HepG2 (cell line): Measurements from ENCODE around the gene NMNAT1. TPM values are rescaled to one million over a fixed set of nuclear protein-coding genes. Genes with fewer than 3 reads are reported as not detected.
A peak's percentile ranks its signal among the peaks of the same experiment; 100 is the strongest.

Experiments used
- microRNA-seq: library from miRNA; unstranded; fragments of <30 nt; microRNA quantifications from one replicate; pipeline ENCODE4, GENCODE V29; 2020
- polyA plus RNA-seq, 8 experiments: library from polyadenylated mRNA; depleted of rRNA in 3 of 8; stranded (reverse) in 7 of 8; unstranded in 1 of 8; fragments of >200 nt; fragmentation: Illumina TruSeq in 4 of 8; extraction: Trizol in 4 of 8; gene quantifications; 2 replicates each; pipeline versions ENCODE4 v1.2.1 to v1.2.3, GENCODE V29; 2011 to 2016; ENCODE audit warnings: low read depth in 4 of 8, missing spikeins in 1 of 8, mixed read lengths in 1 of 8; ENCODE audit not compliant: insufficient read depth in 1 of 8
- small RNA-seq, 3 experiments: library from RNA; depleted of rRNA; stranded (forward); fragments of <200 nt; gene quantifications; one replicate each; pipeline ENCODE3, GENCODE V24; 2012; ENCODE audit warnings: low read depth in 2 of 3, low replicate concordance in 1 of 3; ENCODE audit not compliant: insufficient read length in 3 of 3, insufficient read depth in 2 of 3
- total RNA-seq, 5 experiments: library from RNA; depleted of rRNA; stranded (reverse); fragments of >200 nt; fragmentation: Illumina TruSeq; extraction: Trizol; gene quantifications; 2 replicates each; pipeline ENCODE4 v1.2.3, GENCODE V29; 2016; ENCODE audit warnings: low read depth in 1 of 5

Gene NMNAT1
- total and polyA plus RNA-seq, 2 of the 13 experiments (the other 11 are each of a cell fraction or from before 2014, with no cell fraction given), result 5.6 to 12.2 TPM

Small RNA genes within 50 kb of the gene (microRNA-seq; reads per million reads assigned to microRNA genes)
- gene MIR5697, result 2.9 reads per million, percentile 19 among the genes with 10 or more reads in this experiment

Small RNA genes within 50 kb of the gene (small RNA-seq; reads per million reads assigned to genes)
- gene MIR5697, result 0.10 to 9.7 (median 2.3) reads per million in 3 experiments

Other genes starting within 250 kb of the NMNAT1 start
- gene CLSTN1, start 119.5 kb upstream of the NMNAT1 start, total RNA-seq (2016; rRNA removed; fragmentation: Illumina TruSeq; extraction: Trizol), result 11.9 and 19.7 TPM in 2 replicates
- 29.8 and 35.3 TPM in 2 replicates for gene CLSTN1, start 119.5 kb upstream of the NMNAT1 start, polyA plus RNA-seq (2011; rRNA removed)
- 67.0 and 71.7 TPM in 2 replicates for gene CTNNBIP1, start 33.2 kb upstream of the NMNAT1 start, total RNA-seq (2016; rRNA removed; fragmentation: Illumina TruSeq; extraction: Trizol)
- gene CTNNBIP1, start 33.2 kb upstream of the NMNAT1 start, polyA plus RNA-seq (2011; rRNA removed), result 83.0 and 83.1 TPM in 2 replicates
- gene LZIC, start 84 bp upstream of the NMNAT1 start, total RNA-seq (2016; rRNA removed; fragmentation: Illumina TruSeq; extraction: Trizol), result 71.8 and 119 TPM in 2 replicates
- gene LZIC, start 84 bp upstream of the NMNAT1 start, polyA plus RNA-seq (2011; rRNA removed), result 17.2 and 25.2 TPM in 2 replicates
- gene RBP7, start 53.8 kb downstream of the NMNAT1 start, total RNA-seq (2016; rRNA removed; fragmentation: Illumina TruSeq; extraction: Trizol), result 2.0 and 2.3 TPM in 2 replicates
- gene RBP7, start 53.8 kb downstream of the NMNAT1 start, polyA plus RNA-seq (2011; rRNA removed), result 1.6 and 2.0 TPM in 2 replicates
- gene UBE4B, start 89.5 kb downstream of the NMNAT1 start, total RNA-seq (2016; rRNA removed; fragmentation: Illumina TruSeq; extraction: Trizol), result 24.8 and 32.0 TPM in 2 replicates
- gene UBE4B, start 89.5 kb downstream of the NMNAT1 start, polyA plus RNA-seq (2011; rRNA removed), result 15.2 and 15.3 TPM in 2 replicates